Ovary (tissue), 9 donors: Measurements from ENCODE around the gene NCF2. TPM values are rescaled to one million over a fixed set of nuclear protein-coding genes. Genes with fewer than 3 reads are reported as not detected.
A peak's percentile ranks its signal among the peaks of the same experiment; 100 is the strongest.

Experiments
- DNase-seq, 5 donors: peaks; one replicate each; pipeline ENCODE4 v3.0.0-alpha.2; 2019 to 2020
- H3K27ac ChIP-seq, 2 donors: fragments of 200-600 bp; one replicate each; pipeline versions ENCODE4 v1.5.1 to v1.8.0; 2019 to 2022
- H3K27me3 ChIP-seq: fragments of 200-600 bp; one replicate; pipeline ENCODE4 v1.8.0; 2022
- H3K36me3 ChIP-seq: fragments of 200-600 bp; sonication (generic); one replicate; pipeline ENCODE4 v1.5.1; 2019
- H3K4me1 ChIP-seq: one replicate; pipeline ENCODE4 v1.8.1; 2013; ENCODE audit warnings: mild to moderate bottlenecking, moderate library complexity; ENCODE audit not compliant: insufficient read depth
- H3K4me3 ChIP-seq: fragments of 200-600 bp; sonication (generic); one replicate; pipeline ENCODE4 v1.5.1; 2017
- H3K9me3 ChIP-seq, 2 donors: fragments of 200-600 bp in 1 of 2; sonication (generic) in 1 of 2; one replicate each; pipeline versions ENCODE4 v1.5.1 to v1.8.1; 2013 to 2019; ENCODE audit warnings: mild to moderate bottlenecking in 1 of 2, moderate library complexity in 1 of 2
- CTCF ChIP-seq, 3 donors: fragments of 450-650 bp in 2 of 3; fragments of 200-600 bp in 1 of 3; IDR thresholded peaks; one replicate each; pipeline versions ENCODE4 v1.5.1 to v1.8.0; 2016 to 2022; ENCODE audit warnings: antibody characterized with exemption in 3 of 3, mild to moderate bottlenecking in 1 of 3
- EP300 ChIP-seq: sonication (generic); formaldehyde crosslinking; IDR thresholded peaks from one replicate; pipeline ENCODE4 v1.6.1; 2017; ENCODE audit warnings: antibody characterized with exemption
- POLR2A ChIP-seq: fragments of 450-650 bp; IDR thresholded peaks from one replicate; pipeline ENCODE4 v1.6.1; 2017; ENCODE audit warnings: antibody characterized with exemption, mild to moderate bottlenecking, moderate library complexity
- WGBS, 3 donors: extraction: QIAGEN DNeasy Blood & Tissue Kit in 1 of 3; methylation state at CpG; one replicate each; pipeline versions ENCODE4 v1.1.5 to v1.1.7; 2013 to 2017; 5-methylcytosine and 5-hydroxymethylcytosine counted together
- intact Hi-C, 4 donors: fragments of 100-400 bp; cut with DNase I; formaldehyde crosslinking; loops; one replicate each; pipeline versions ENCODE4 v1.11.0 to v1.15.1; 2022 to 2023
- polyA plus RNA-seq, 2 donors: library from polyadenylated mRNA; stranded (reverse); fragments of 200-250 nt in 1 of 2; fragments of 350-450 nt in 1 of 2; fragmentation: Illumina TruSeq in 1 of 2; extraction: RNeasy Lipid Tissue Mini Kit (QIAGEN cat#74804) in 1 of 2; gene quantifications; one replicate each; pipeline ENCODE4 v1.2.3, GENCODE V29; 2013 to 2014
- total RNA-seq, 7 donors: library from RNA; depleted of rRNA in 2 of 7; stranded (reverse); fragments of >200 nt in 2 of 7; fragmentation: NEBNext Ultra II Directional in 3 of 7; extraction: Animal tissue kit (Norgen Biotek cat#: 25700) in 3 of 7; gene quantifications; one replicate each; pipeline versions ENCODE4 v1.1.0 to v1.2.4, GENCODE V29; 2016 to 2023
- donor health status: DM: no; HTN: no; CAD: no; lungs with moderate emphysema.
- donor health status: DM: no; HTN: no; CAD: no.
- donor health status: Bipolar disorder and iron deficiency.
- donor health status: DM: yes; HTN: yes; CAD: no.
- donor health status: DM: no; HTN: no; CAD: no.
- donor health status: DM: yes; HTN: yes; CAD: no.

Gene NCF2
- total and polyA plus RNA-seq, 9 donors = 1.9 to 15.9 (median 3.2) TPM

DNA sequence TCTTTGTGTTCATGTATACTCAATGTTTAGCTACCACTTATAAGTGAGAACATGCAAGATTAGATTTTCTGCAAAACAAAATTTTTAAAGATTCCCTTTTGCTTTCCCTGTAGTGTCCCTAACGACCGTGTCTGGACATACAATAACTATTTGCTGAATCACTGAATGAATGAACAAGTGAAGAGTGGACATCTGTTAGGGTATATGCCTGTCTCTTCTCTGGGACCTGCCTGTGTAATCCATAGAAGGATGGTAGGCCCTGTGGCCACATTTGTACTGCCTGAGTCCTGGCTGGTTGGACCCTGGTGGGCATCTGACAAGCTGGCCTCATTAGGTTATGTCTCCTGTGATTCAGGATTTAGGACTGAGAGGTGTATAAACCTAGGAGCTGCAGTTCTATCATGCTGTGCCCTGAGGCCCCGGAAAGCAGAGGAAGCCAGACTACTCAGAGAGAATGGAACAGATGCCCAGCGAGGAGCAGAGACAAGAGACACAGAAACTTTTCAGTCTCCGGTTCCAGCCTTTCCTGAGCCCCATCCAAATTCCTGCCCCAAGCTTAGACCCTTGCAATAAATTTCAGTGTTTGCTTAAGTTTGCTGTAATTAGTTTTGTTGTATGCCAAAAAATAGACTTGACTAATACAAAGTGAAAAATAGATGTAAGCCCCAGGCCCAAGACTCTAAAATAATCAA is 7.5 kb upstream of the NCF2 start:
- DNase-seq = no peak

DNA sequence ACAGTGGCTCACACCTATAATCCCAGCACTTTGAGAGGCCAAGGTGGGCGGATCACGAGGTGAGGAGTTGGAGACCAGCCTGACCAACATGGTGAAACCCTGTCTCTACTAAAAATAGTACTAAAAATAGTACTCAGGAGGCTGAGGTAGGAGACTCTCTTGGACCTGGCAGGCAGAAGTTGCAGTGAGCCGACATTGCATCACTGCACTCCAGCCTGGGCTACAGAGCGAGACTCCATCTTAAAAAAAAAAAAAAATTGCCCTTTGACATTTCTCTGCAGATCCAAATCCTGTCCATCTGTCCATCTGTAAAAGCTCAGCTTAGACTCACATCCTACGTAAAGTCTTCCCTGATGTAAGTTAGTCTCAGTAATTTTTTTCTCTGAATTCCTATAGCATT is 6.2 kb upstream of the NCF2 start:
- intact Hi-C loops = no loop called here
- Histone ChIP-seq H3K4me1 (peaks cover 2% of the 10 kb centered on the region), H3K9me3 (no peaks in the 10 kb centered on the region), H3K36me3 (no peaks in the 10 kb centered on the region), H3K27me3 (no peaks in the 10 kb centered on the region), H3K4me3 (no peak overlapping the region), H3K27ac (no peak overlapping the region)
- WGBS, 3 donors = 88 to 92% (median 88%) methylated on average over 5 of the region's 5 CpGs
- TF ChIP-seq POLR2A (no peak), EP300 (no peak), CTCF (IDR thresholded peaks at IDR 0.05) (no peak)
- no peak for DNase-seq

More for the DNA sequence above, 7.5 kb upstream of the NCF2 start:
- Histone ChIP-seq H3K9me3 (no peaks in the 10 kb centered on the region), H3K27me3 (no peaks in the 10 kb centered on the region), H3K27ac (peak overlapping the region in 1 of 2 donors; percentile 50), H3K4me3 (no peak overlapping the region), H3K36me3 (no peaks in the 10 kb centered on the region), H3K4me1 (peaks cover 2% of the 10 kb centered on the region)
- TF ChIP-seq CTCF (IDR thresholded peaks at IDR 0.05) = no peak
- no peak for TF ChIP-seq EP300
- no peak for TF ChIP-seq POLR2A
- intact Hi-C loops = no loop called here
- WGBS, 3 donors = 24 to 35% (median 31%) methylated on average over 5 of the region's 5 CpGs

DNA sequence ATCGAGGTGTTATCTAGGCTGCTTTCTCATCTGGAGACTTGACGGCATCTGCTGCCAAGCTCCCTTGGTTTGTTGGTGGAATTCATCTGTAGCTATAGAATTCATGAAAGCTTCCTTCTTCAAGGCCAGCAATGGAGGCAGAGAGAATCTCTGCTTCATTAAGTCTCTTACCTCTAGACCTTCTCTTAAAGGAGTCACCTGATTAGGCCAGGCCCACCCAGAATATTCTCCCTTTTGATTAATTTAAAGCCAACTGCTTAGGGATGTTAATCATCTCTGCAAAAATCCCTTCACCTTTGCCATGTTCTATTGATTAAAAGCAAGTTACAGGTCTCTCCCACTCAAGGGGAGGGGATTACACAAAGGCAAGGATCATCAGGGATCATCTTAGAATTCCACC is 5.3 kb upstream of the NCF2 start:
- Histone ChIP-seq H3K27ac (no peak overlapping the region), H3K36me3 (no peaks in the 10 kb centered on the region), H3K27me3 (no peaks in the 10 kb centered on the region), H3K4me3 (no peak overlapping the region), H3K4me1 (peaks cover 2% of the 10 kb centered on the region), H3K9me3 (no peaks in the 10 kb centered on the region)
- 89 to 100% (median 94%) methylated on average over 2 of the region's 2 CpGs for WGBS, 3 donors
- no peak for DNase-seq
- intact Hi-C loops = no loop called here
- no peak for TF ChIP-seq CTCF (IDR thresholded peaks at IDR 0.05)
- no peak for TF ChIP-seq POLR2A

- Histone ChIP-seq H3K27me3 (no peaks in the 10 kb centered on the region), H3K27ac (no peak overlapping the region), H3K4me1 (peaks cover 2% of the 10 kb centered on the region), H3K4me3 (no peak overlapping the region), H3K36me3 (no peaks in the 10 kb centered on the region), H3K9me3 (no peaks in the 10 kb centered on the region)
- no peak for DNase-seq
- 72 to 80% (median 77%) methylated on average over 3 of the region's 3 CpGs for WGBS, 3 donors
- TF ChIP-seq EP300 = no peak
- TF ChIP-seq CTCF (IDR thresholded peaks at IDR 0.05) = no peak
- TF ChIP-seq POLR2A = no peak
- intact Hi-C loops = no loop called here
Observed at GRCh38 chr1:183593356-183593755, 3.1 kb upstream of the NCF2 start.
